ENCODE results near the gene ASTN2. TPM values are rescaled to one million over a fixed set of nuclear protein-coding genes. Genes with fewer than 3 reads are reported as not detected.

Gene ASTN2
- total RNA-seq, 1 donor from 2014 or later: 0.53 TPM

DNA sequence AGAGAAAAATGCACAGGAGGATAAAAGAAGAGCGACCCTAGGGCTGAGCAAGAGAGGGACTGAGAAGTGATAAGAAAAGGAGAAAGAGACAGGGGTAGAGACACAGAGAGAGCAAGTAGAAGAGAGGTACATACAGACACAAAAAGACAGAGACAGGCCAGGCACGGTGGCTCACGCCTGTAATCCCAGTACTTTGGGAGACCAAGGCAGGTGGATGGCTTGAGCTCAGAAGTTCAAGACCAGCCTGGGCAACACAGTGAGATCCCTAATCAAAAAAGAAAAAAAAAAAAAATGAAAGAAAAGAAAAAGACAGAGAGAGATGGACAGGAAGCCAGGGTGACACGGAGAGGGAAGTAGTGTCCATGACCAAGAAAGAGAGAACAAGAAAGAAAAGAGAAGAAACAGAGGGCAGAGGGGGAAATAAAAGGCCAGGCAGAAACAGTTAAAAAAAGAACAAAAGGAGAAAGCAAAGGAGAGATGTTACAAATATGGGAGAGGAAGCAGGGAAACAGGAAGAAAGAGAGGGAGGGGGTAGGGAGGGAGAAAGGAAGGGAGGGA lies 937.2 kb downstream of the ASTN2 start:
- TF ChIP-seq, protein P1, sequence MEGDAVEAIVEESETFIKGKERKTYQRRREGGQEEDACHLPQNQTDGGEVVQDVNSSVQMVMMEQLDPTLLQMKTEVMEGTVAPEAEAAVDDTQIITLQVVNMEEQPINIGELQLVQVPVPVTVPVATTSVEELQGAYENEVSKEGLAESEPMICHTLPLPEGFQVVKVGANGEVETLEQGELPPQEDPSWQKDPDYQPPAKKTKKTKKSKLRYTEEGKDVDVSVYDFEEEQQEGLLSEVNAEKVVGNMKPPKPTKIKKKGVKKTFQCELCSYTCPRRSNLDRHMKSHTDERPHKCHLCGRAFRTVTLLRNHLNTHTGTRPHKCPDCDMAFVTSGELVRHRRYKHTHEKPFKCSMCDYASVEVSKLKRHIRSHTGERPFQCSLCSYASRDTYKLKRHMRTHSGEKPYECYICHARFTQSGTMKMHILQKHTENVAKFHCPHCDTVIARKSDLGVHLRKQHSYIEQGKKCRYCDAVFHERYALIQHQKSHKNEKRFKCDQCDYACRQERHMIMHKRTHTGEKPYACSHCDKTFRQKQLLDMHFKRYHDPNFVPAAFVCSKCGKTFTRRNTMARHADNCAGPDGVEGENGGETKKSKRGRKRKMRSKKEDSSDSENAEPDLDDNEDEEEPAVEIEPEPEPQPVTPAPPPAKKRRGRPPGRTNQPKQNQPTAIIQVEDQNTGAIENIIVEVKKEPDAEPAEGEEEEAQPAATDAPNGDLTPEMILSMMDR (IDR thresholded peaks at IDR 0.05; ENCODE audit: insufficient read depth, low read length, severe bottlenecking): no peak
- no peak for DNase-seq (ENCODE audit: low read depth)
- no peaks in the 10 kb centered on the region for H3K36me3 ChIP-seq (ENCODE audit: control insufficient read depth, insufficient read depth, low read length)
- no peak overlapping the region for H3K4me3 ChIP-seq (ENCODE audit: low read depth, low read length)
- H3K27me3 ChIP-seq (ENCODE audit: control insufficient read depth, insufficient read depth, low read length): no peaks in the 10 kb centered on the region
- FAIRE-seq: no peak

- Histone ChIP-seq H3K36me3 (ENCODE audit: control insufficient read depth, insufficient read depth, low read length) (no peaks in the 10 kb centered on the region), H3K4me3 (ENCODE audit: low read depth, low read length) (no peak overlapping the region), H3K27me3 (ENCODE audit: control insufficient read depth, insufficient read depth, low read length) (no peaks in the 10 kb centered on the region)
- FAIRE-seq: no peak
- DNase-seq (ENCODE audit: low read depth): no peak
- TF ChIP-seq, protein P1 (IDR thresholded peaks at IDR 0.05; ENCODE audit: insufficient read depth, low read length, severe bottlenecking): no peak
Measured at GRCh38 chr9:116476935-116477381, 937.9 kb downstream of the ASTN2 start.

- no peaks in the 10 kb centered on the region for H3K36me3 ChIP-seq (ENCODE audit: control insufficient read depth, insufficient read depth, low read length)
- H3K27me3 ChIP-seq (ENCODE audit: control insufficient read depth, insufficient read depth, low read length): no peaks in the 10 kb centered on the region
- DNase-seq (ENCODE audit: low read depth): no peak
- no peak for FAIRE-seq
- no peak overlapping the region for H3K4me3 ChIP-seq (ENCODE audit: low read depth, low read length)
- TF ChIP-seq, protein P1 (IDR thresholded peaks at IDR 0.05; ENCODE audit: insufficient read depth, low read length, severe bottlenecking): no peak
Measured at GRCh38 chr9:116476002-116476401, 938.9 kb downstream of the ASTN2 start.

DNA sequence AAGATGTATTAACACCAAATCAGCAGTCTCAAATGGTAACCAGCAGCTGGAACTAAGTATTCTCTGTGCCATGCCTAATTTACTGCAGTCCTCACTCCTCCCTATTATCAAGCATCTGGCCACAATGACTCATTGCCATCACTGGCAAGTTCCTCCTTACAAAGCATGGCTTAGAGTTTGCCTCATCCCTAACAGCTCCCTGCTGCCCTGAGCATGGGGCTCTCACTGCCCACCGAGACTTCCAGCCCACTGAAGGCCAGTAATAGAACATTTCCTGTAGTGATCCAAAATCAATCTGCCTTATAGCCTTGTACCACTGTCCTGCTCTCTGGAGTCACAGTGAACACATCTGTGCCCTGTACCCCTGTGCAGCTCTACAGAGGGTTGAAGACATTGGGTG lies 939.7 kb downstream of the ASTN2 start:
- TF ChIP-seq, protein P1 (IDR thresholded peaks at IDR 0.05; ENCODE audit: insufficient read depth, low read length, severe bottlenecking): no peak
- no peak for FAIRE-seq
- DNase-seq (ENCODE audit: low read depth): no peak
- Histone ChIP-seq H3K27me3 (ENCODE audit: control insufficient read depth, insufficient read depth, low read length) (no peaks in the 10 kb centered on the region), H3K4me3 (ENCODE audit: low read depth, low read length) (no peak overlapping the region), H3K36me3 (ENCODE audit: control insufficient read depth, insufficient read depth, low read length) (no peaks in the 10 kb centered on the region)

- H3K4me3 ChIP-seq (ENCODE audit: low read depth, low read length): no peak overlapping the region
- no peaks in the 10 kb centered on the region for H3K36me3 ChIP-seq (ENCODE audit: control insufficient read depth, insufficient read depth, low read length)
- H3K27me3 ChIP-seq (ENCODE audit: control insufficient read depth, insufficient read depth, low read length): no peaks in the 10 kb centered on the region
- TF ChIP-seq, protein P1 (IDR thresholded peaks at IDR 0.05; ENCODE audit: insufficient read depth, low read length, severe bottlenecking): no peak
- FAIRE-seq (no peak), DNase-seq (ENCODE audit: low read depth) (no peak)
Measured at GRCh38 chr9:116471944-116472506, 942.8 kb downstream of the ASTN2 start.

All from bronchial epithelial cell (primary cell).